Vagina (tissue), 2 donors: ENCODE measurements around the gene PCBP3. TPM values are rescaled to one million over a fixed set of nuclear protein-coding genes. Genes with fewer than 3 reads are reported as not detected.
A peak's percentile ranks its signal among the peaks of the same experiment; 100 is the strongest.

Experiments
- DNase-seq, 2 donors: peaks; one replicate each; pipeline ENCODE4 v3.0.0-alpha.2; 2017; ENCODE audit errors: extremely low spot score in 2 of 2
- H3K27ac ChIP-seq: fragments of 200-600 bp; sonication (generic); one replicate; pipeline ENCODE4 v1.5.1; 2019
- H3K27me3 ChIP-seq: fragments of 200-600 bp; sonication (generic); one replicate; pipeline ENCODE4 v1.5.1; 2019
- H3K36me3 ChIP-seq, 2 donors: fragments of 200-600 bp; sonication (generic); one replicate each; pipeline ENCODE4 v1.5.1; 2017 to 2019
- H3K4me1 ChIP-seq: fragments of 200-600 bp; sonication (generic); one replicate; pipeline ENCODE4 v1.5.1; 2019
- H3K4me3 ChIP-seq, 2 donors: fragments of 200-600 bp; sonication (generic); 1 replicate in 1 of 2; 2 replicates in 1 of 2; pipeline ENCODE4 v1.5.1; 2016 to 2019
- H3K9me3 ChIP-seq: fragments of 200-600 bp; sonication (generic); one replicate; pipeline ENCODE4 v1.5.1; 2019
- CTCF ChIP-seq, 3 experiments: fragments of 450-650 bp in 2 of 3; fragments of 200-600 bp in 1 of 3; sonication (generic) in 1 of 3; IDR thresholded peaks; one replicate each; pipeline ENCODE4 v1.5.1; 2017 to 2019; ENCODE audit warnings: antibody characterized with exemption in 3 of 3, mild to moderate bottlenecking in 2 of 3, moderate library complexity in 2 of 3
- POLR2A ChIP-seq, 2 donors: fragments of 450-650 bp; IDR thresholded peaks; one replicate each; pipeline ENCODE4 v1.6.1; 2017; ENCODE audit warnings: antibody characterized with exemption in 2 of 2, mild to moderate bottlenecking in 2 of 2, moderate library complexity in 2 of 2
- POLR2AphosphoS5 ChIP-seq, 2 donors: sonication (generic); formaldehyde crosslinking; IDR thresholded peaks; one replicate each; pipeline ENCODE4 v1.9.0; 2017; ENCODE audit warnings: antibody characterized with exemption in 2 of 2, mild to moderate bottlenecking in 2 of 2, low read depth in 1 of 2; ENCODE audit not compliant: insufficient read depth in 1 of 2
- intact Hi-C: fragments of 100-400 bp; cut with DNase I; formaldehyde crosslinking; loops from one replicate; pipeline ENCODE4 v1.15.1; 2023
- total RNA-seq: library from RNA; depleted of rRNA; stranded (reverse); fragments of >200 nt; gene quantifications from one replicate; pipeline ENCODE4 v1.2.3, GENCODE V29; 2016

PCBP3 gene
- total RNA-seq, 1 donor from 2014 or later, result 4.9 TPM

- intact Hi-C loops, result no loop called here
- H3K9me3 ChIP-seq, result no peaks in the 10 kb centered on the region
- peaks cover 0 to 35% of the 10 kb centered on the region in 2 donors for H3K36me3 ChIP-seq
- H3K27ac ChIP-seq, result peak overlapping the region; percentile 71
- H3K4me1 ChIP-seq, result no peaks in the 10 kb centered on the region
- H3K4me3 ChIP-seq, result no peak overlapping the region
- H3K27me3 ChIP-seq, result no peaks in the 10 kb centered on the region
- TF ChIP-seq POLR2A (IDR thresholded peaks at IDR 0.05) (no peak), POLR2AphosphoS5 (IDR thresholded peaks at IDR 0.05; ENCODE audit: insufficient read depth in 1 of 2, low read depth in 1 of 2) (no peak), CTCF (IDR thresholded peaks at IDR 0.05) (no peak)
- DNase-seq, result peak in 1 of 2 donors; percentile 86
Measured at GRCh38 chr21:45991606-45992300, 348.2 kb downstream of the PCBP3 start.

Other genes with a start within 250 kb of the PCBP3 start
- gene COL18A1, start 238.6 kb upstream of the PCBP3 start, total RNA-seq, result 86.7 TPM
- gene SLC19A1, start 101.3 kb upstream of the PCBP3 start, total RNA-seq, result 4.9 TPM